Measurements from ENCODE around the gene AGPAT4.

GRCh38 chr6:161186173-161186769 is 87.6 kb downstream of the AGPAT4 start:
- TF ChIP-seq POLR2A (IDR thresholded peaks at IDR 0.05; ENCODE audit: insufficient read depth in 1 of 2, low read depth in 2 of 2, low read length in 2 of 2) (no peak), ZNF772 (CRISPR knock-in tag; IDR thresholded peaks at IDR 0.05) (no peak), MYNN (CRISPR knock-in tag; IDR thresholded peaks at IDR 0.05; ENCODE audit: low read depth) (no peak), ISX (CRISPR knock-in tag; conservative IDR thresholded peaks at IDR 0.05) (no peak), ZNF274 (CRISPR knock-in tag; IDR thresholded peaks at IDR 0.05) (no peak), POLR2AphosphoS5 (IDR thresholded peaks at IDR 0.05; ENCODE audit: low read depth, low read length) (no peak), ZNF562 (CRISPR knock-in tag; IDR thresholded peaks at IDR 0.05; ENCODE audit: borderline replicate concordance) (no peak), AKNA (CRISPR knock-in tag; IDR thresholded peaks at IDR 0.05; ENCODE audit: borderline replicate concordance) (no peak)

All from HepG2 (cell line).